ENCODE measurements around the gene SLC39A12. TPM values are rescaled to one million over a fixed set of nuclear protein-coding genes. Genes with fewer than 3 reads are reported as not detected.
A peak's percentile ranks its signal among the peaks of the same experiment; 100 is the strongest.

Gene SLC39A12
- total and polyA plus RNA-seq, 2 experiments from 2014 or later: not detected

GRCh38 chr10:17907641-17908040, 44.1 kb upstream of the SLC39A12 start:
- no peak overlapping the region for H3K27ac Mint-ChIP-seq
- Histone ChIP-seq H3K4me2 (no peak overlapping the region), H3K4me1 (ENCODE audit: insufficient read depth) (no peaks in the 10 kb centered on the region), H4K20me1 (replicated peaks; ENCODE audit: insufficient read depth) (no peaks in the 10 kb centered on the region), H2AFZ (0 out of 2 replicates have a peak overlapping the region, but pooled peaks have one; percentile 39), H3K36me3 (ENCODE audit: insufficient read depth) (no peaks in the 10 kb centered on the region), H3K27ac (ENCODE audit: low read depth) (no peak overlapping the region), H3K4me3 (no peak overlapping the region), H3F3A (replicated peaks; ENCODE audit: low read depth) (no peaks in the 10 kb centered on the region), H3K9me2 (ENCODE audit: insufficient read depth) (no peaks in the 10 kb centered on the region), H3K79me2 (replicated peaks; ENCODE audit: insufficient read depth) (no peaks in the 10 kb centered on the region), H3K27me3 (ENCODE audit: insufficient read depth) (no peaks in the 10 kb centered on the region)
- ATAC-seq (no peak), DNase-seq (ENCODE audit: low spot score) (no peak)
- peaks cover 4% of the 10 kb centered on the region; the same call in 1 of the 3 replicates for H3K9me3 Mint-ChIP-seq
- H3K27me3 Mint-ChIP-seq (ENCODE audit: insufficient read depth, low read depth, poor library complexity): peaks cover 2% of the 10 kb centered on the region
- H3K4me3 Mint-ChIP-seq: no peak overlapping the region
- no peaks in the 10 kb centered on the region for H3K36me3 Mint-ChIP-seq (ENCODE audit: low read depth)
- TF ChIP-seq REST (IDR thresholded peaks at IDR 0.05; ENCODE audit: unreplicated experiment): no peak
- H3K4me1 Mint-ChIP-seq: no peaks in the 10 kb centered on the region; the same call in 2 of the 3 replicates

DNA sequence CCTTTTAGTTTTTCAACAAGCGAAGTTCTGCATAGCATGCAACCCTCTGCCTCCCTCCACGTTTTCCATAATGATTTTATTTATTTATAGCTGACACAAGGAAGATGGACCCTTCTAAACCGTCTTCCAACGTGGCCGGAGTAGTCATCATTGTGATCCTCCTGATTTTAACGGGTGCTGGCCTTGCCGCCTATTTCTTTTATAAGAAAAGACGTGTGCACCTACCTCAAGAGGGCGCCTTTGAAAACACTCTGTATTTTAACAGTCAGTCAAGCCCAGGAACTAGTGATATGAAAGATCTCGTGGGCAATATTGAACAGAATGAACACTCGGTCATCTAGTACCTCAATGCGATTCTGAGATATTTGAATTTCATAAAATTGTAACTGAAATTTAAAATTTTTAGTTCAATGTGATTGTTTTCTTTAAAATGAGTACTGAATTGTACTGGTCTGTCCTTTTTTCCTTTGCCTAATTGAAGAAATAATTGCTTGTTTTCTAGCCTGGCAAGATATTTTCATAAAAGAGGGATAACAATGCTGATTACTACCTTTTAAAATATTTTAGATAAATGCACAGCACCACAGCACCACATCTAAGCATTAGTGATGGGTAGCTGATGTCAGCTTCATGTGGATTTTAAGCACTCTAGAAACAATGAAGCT, 41.5 kb upstream of the SLC39A12 start:
- H3K27me3 Mint-ChIP-seq (ENCODE audit: insufficient read depth, low read depth, poor library complexity): peaks cover 2% of the 10 kb centered on the region
- H3K27ac Mint-ChIP-seq: no peak overlapping the region

More for the DNA sequence above, 41.5 kb upstream of the SLC39A12 start:
- peak; percentile 81 for DNase-seq (ENCODE audit: low spot score)
- Histone ChIP-seq H3K9me2 (ENCODE audit: insufficient read depth) (no peaks in the 10 kb centered on the region), H3K4me3 (no peak overlapping the region), H3K27me3 (ENCODE audit: insufficient read depth) (no peaks in the 10 kb centered on the region), H3K36me3 (ENCODE audit: insufficient read depth) (no peaks in the 10 kb centered on the region), H2AFZ (no peak overlapping the region), H3K27ac (ENCODE audit: low read depth) (no peak overlapping the region), H4K20me1 (replicated peaks; ENCODE audit: insufficient read depth) (no peaks in the 10 kb centered on the region), H3K79me2 (replicated peaks; ENCODE audit: insufficient read depth) (no peaks in the 10 kb centered on the region), H3F3A (replicated peaks; ENCODE audit: low read depth) (no peaks in the 10 kb centered on the region), H3K4me2 (no peak overlapping the region), H3K4me1 (ENCODE audit: insufficient read depth) (no peaks in the 10 kb centered on the region)
- Mint-ChIP-seq H3K4me1 (no peaks in the 10 kb centered on the region; the same call in 2 of the 3 replicates), H3K4me3 (no peak overlapping the region), H3K9me3 (peaks cover 4% of the 10 kb centered on the region; the same call in 1 of the 3 replicates), H3K36me3 (ENCODE audit: low read depth) (no peaks in the 10 kb centered on the region)
- TF ChIP-seq JUNB (IDR thresholded peaks at IDR 0.05; ENCODE audit: unreplicated experiment): no peak
- TF ChIP-seq, protein P1, sequence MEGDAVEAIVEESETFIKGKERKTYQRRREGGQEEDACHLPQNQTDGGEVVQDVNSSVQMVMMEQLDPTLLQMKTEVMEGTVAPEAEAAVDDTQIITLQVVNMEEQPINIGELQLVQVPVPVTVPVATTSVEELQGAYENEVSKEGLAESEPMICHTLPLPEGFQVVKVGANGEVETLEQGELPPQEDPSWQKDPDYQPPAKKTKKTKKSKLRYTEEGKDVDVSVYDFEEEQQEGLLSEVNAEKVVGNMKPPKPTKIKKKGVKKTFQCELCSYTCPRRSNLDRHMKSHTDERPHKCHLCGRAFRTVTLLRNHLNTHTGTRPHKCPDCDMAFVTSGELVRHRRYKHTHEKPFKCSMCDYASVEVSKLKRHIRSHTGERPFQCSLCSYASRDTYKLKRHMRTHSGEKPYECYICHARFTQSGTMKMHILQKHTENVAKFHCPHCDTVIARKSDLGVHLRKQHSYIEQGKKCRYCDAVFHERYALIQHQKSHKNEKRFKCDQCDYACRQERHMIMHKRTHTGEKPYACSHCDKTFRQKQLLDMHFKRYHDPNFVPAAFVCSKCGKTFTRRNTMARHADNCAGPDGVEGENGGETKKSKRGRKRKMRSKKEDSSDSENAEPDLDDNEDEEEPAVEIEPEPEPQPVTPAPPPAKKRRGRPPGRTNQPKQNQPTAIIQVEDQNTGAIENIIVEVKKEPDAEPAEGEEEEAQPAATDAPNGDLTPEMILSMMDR (conservative IDR thresholded peaks at IDR 0.05; ENCODE audit: low read depth in 2 of 2): peak; percentile 71 to 79
- ATAC-seq: peak; percentile 70
